Neural cell (in vitro differentiated cells): Measurements from ENCODE around the gene NR4A3. TPM values are rescaled to one million over a fixed set of nuclear protein-coding genes. Genes with fewer than 3 reads are reported as not detected.

Experiments
- H2AFZ ChIP-seq: fragments of 200-600, 300-800 bp; sonication (generic), shearing (Covaris generic); 2 replicates; pipeline ENCODE4 v1.6.0; 2014; ENCODE audit warnings: low read depth, mild to moderate bottlenecking, antibody characterized with exemption, low read length, moderate library complexity
- H3F3A ChIP-seq: fragments of 200-600 bp; shearing (Covaris generic); 2 replicates; pipeline ENCODE4 v1.6.1; 2016; ENCODE audit warnings: mild to moderate bottlenecking, moderate library complexity, mixed read lengths, antibody characterized with exemption, low read length; ENCODE audit not compliant: insufficient read depth, poor library complexity, severe bottlenecking
- H3K27ac ChIP-seq: fragments of 200-600, 300-800 bp; sonication (generic), shearing (Covaris generic); 2 replicates; pipeline ENCODE4 v1.5.1; 2014; ENCODE audit warnings: mild to moderate bottlenecking, low read length, moderate library complexity
- H3K27me3 ChIP-seq: fragments of 300-800, 200-600 bp; sonication (generic), shearing (Covaris generic); 2 replicates; pipeline ENCODE4 v1.6.0; 2014; ENCODE audit warnings: mild to moderate bottlenecking, low read depth, low read length, moderate library complexity; ENCODE audit not compliant: insufficient read depth
- H3K36me3 ChIP-seq: fragments of 300-800, 200-600 bp; sonication (generic), shearing (Covaris generic); 2 replicates; pipeline ENCODE4 v1.5.1; 2014; ENCODE audit warnings: mild to moderate bottlenecking, antibody characterized with exemption, low read length, moderate library complexity; ENCODE audit not compliant: insufficient read depth
- H3K4me2 ChIP-seq: fragments of 300-800, 200-600 bp; sonication (generic), shearing (Covaris generic); 2 replicates; pipeline ENCODE4 v1.6.0; 2014; ENCODE audit warnings: mild to moderate bottlenecking, low read length
- H3K4me3 ChIP-seq: fragments of 300-800, 200-600 bp; sonication (generic), shearing (Covaris generic); 2 replicates; pipeline ENCODE4 v1.5.1; 2014; ENCODE audit warnings: mild to moderate bottlenecking, low read length, moderate library complexity
- H3K79me2 ChIP-seq: fragments of 200-600 bp; shearing (Covaris generic); replicated peaks from 2 replicates; pipeline ENCODE4 v1.6.0; 2014; ENCODE audit warnings: mild to moderate bottlenecking, low read length, moderate library complexity; ENCODE audit not compliant: insufficient read depth
- H3K9ac ChIP-seq: fragments of 300-800, 200-600 bp; sonication (generic), shearing (Covaris generic); 2 replicates; pipeline ENCODE4 v1.6.1; 2016; ENCODE audit warnings: mild to moderate bottlenecking, low read length, mixed read lengths
- H3K9me2 ChIP-seq: fragments of 200-600 bp; shearing (Covaris generic); 2 replicates; pipeline ENCODE4 v1.6.1; 2016; ENCODE audit warnings: mild to moderate bottlenecking, low read length, mixed read lengths; ENCODE audit not compliant: insufficient read depth
- H3K9me3 ChIP-seq: fragments of 200-600, 300-800 bp; sonication (generic), shearing (Covaris generic); 2 replicates; pipeline ENCODE4 v1.6.1; 2016; ENCODE audit warnings: mild to moderate bottlenecking, mixed run types, low read length, moderate library complexity, mixed read lengths
- H4K20me1 ChIP-seq: fragments of 200-600 bp; shearing (Covaris generic); 2 replicates; pipeline ENCODE4 v1.6.1; 2016; ENCODE audit warnings: mild to moderate bottlenecking, mixed run types; ENCODE audit not compliant: insufficient read depth
- CTCF ChIP-seq: fragments of 450-650 bp; IDR thresholded peaks from 2 replicates; pipeline ENCODE4 v1.5.1; 2014; ENCODE audit warnings: antibody characterized with exemption, mild to moderate bottlenecking, moderate library complexity; ENCODE audit not compliant: poor library complexity, severe bottlenecking
- EP300 ChIP-seq: fragments of 450-650 bp; conservative IDR thresholded peaks from 2 replicates; pipeline ENCODE4 v1.6.1; 2014; ENCODE audit warnings: antibody characterized with exemption, mild to moderate bottlenecking, moderate library complexity; ENCODE audit not compliant: poor library complexity, severe bottlenecking
- EZH2 ChIP-seq: fragments of 200-600, 300-800 bp; shearing (Covaris generic), sonication (generic); IDR thresholded peaks from 2 replicates; pipeline ENCODE4 v1.6.1; 2014; ENCODE audit warnings: antibody characterized with exemption, low read length, borderline replicate concordance, mild to moderate bottlenecking; ENCODE audit not compliant: insufficient read depth, poor library complexity, severe bottlenecking
- MXI1 ChIP-seq: fragments of 450-650 bp; conservative IDR thresholded peaks from 2 replicates; pipeline ENCODE4 v1.6.1; 2014; ENCODE audit warnings: antibody characterized with exemption, mild to moderate bottlenecking; ENCODE audit not compliant: poor library complexity, severe bottlenecking
- POLR2AphosphoS5 ChIP-seq: IDR thresholded peaks from 2 replicates; pipeline ENCODE4 v1.6.1; 2012
- RAD21 ChIP-seq: fragments of 450-650 bp; conservative IDR thresholded peaks from 2 replicates; pipeline ENCODE4 v1.6.1; 2014; ENCODE audit warnings: antibody characterized with exemption, mild to moderate bottlenecking, moderate library complexity
- REST ChIP-seq: IDR thresholded peaks from 2 replicates; pipeline ENCODE4 v1.6.1; 2012; ENCODE audit warnings: borderline replicate concordance
- SMC3 ChIP-seq: fragments of 450-650 bp; conservative IDR thresholded peaks from 2 replicates; pipeline ENCODE4 v1.6.1; 2014; ENCODE audit warnings: antibody characterized with exemption, mild to moderate bottlenecking, moderate library complexity; ENCODE audit not compliant: poor library complexity
- TAF1 ChIP-seq: IDR thresholded peaks from 2 replicates; pipeline ENCODE4 v1.6.1; 2012; ENCODE audit warnings: low read depth
- polyA plus RNA-seq: library from polyadenylated mRNA; depleted of rRNA; stranded (reverse); fragments of >200 nt; gene quantifications from 2 replicates; pipeline ENCODE4 v1.2.3, GENCODE V29; 2014

NR4A3 gene
- polyA plus RNA-seq, 1 donor from 2014 or later: 2.7 TPM

- Histone ChIP-seq H3K27me3 (no peaks in the 10 kb centered on the region), H2AFZ (no peak overlapping the region), H3F3A (no peaks in the 10 kb centered on the region), H3K9me2 (no peaks in the 10 kb centered on the region), H3K79me2 (peaks cover 59% of the 10 kb centered on the region), H3K9me3 (no peaks in the 10 kb centered on the region), H3K9ac (no peak overlapping the region), H3K36me3 (peaks cover 13% of the 10 kb centered on the region), H3K4me3 (no peak overlapping the region), H4K20me1 (no peaks in the 10 kb centered on the region), H3K4me2 (no peak overlapping the region), H3K27ac (no peak overlapping the region)
- TF ChIP-seq EP300: no peak
- TF ChIP-seq CTCF: no peak
- no peak for TF ChIP-seq EZH2
- no peak for TF ChIP-seq POLR2AphosphoS5
- no peak for TF ChIP-seq SMC3
- no peak for TF ChIP-seq TAF1
- TF ChIP-seq REST: no peak
- no peak for TF ChIP-seq MXI1
- no peak for TF ChIP-seq RAD21
These were observed 13.7 kb upstream of the NR4A3 start for GRCh38 chr9:99807956-99808355.

GRCh38 chr9:99808454-99808853 lies 13.2 kb upstream of the NR4A3 start:
- H3K27me3 ChIP-seq: no peaks in the 10 kb centered on the region
- peaks cover 61% of the 10 kb centered on the region for H3K79me2 ChIP-seq
- H3K4me2 ChIP-seq: no peak overlapping the region
- H3K9me2 ChIP-seq: no peaks in the 10 kb centered on the region
- no peaks in the 10 kb centered on the region for H3K9me3 ChIP-seq
- no peak overlapping the region for H3K9ac ChIP-seq
- TF ChIP-seq REST: no peak
- no peak for TF ChIP-seq RAD21
- TF ChIP-seq POLR2AphosphoS5: no peak
- no peak for TF ChIP-seq EP300
- no peak for TF ChIP-seq TAF1
- TF ChIP-seq CTCF: no peak
- no peak for TF ChIP-seq EZH2
- no peak for TF ChIP-seq MXI1
- no peak for TF ChIP-seq SMC3
- no peaks in the 10 kb centered on the region for H3F3A ChIP-seq
- H2AFZ ChIP-seq: no peak overlapping the region
- no peaks in the 10 kb centered on the region for H4K20me1 ChIP-seq
- peaks cover 13% of the 10 kb centered on the region for H3K36me3 ChIP-seq
- H3K27ac ChIP-seq: no peak overlapping the region
- H3K4me3 ChIP-seq: no peak overlapping the region
